Measurements from ENCODE around the gene SPTBN2.

DNA sequence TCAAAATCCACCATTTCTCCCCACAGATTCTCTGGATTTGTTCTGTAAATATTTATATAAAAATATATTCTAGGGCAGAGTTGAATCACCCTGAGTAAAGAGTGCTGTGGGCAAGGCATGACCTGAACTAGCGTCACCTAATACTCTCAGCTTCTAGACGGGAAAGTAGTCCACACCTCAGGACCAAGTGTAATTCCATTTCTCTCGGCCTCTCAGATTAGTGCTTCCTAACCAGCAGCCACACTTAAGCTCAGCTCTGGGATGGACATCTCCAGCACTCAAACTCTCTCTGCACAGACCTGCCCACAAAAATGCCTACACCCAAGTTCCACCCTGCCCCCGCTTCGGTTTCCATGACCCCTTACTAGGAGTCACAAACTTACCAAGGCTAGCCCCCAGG, 5.3 kb downstream of the SPTBN2 start:
- TF ChIP-seq, protein P1, sequence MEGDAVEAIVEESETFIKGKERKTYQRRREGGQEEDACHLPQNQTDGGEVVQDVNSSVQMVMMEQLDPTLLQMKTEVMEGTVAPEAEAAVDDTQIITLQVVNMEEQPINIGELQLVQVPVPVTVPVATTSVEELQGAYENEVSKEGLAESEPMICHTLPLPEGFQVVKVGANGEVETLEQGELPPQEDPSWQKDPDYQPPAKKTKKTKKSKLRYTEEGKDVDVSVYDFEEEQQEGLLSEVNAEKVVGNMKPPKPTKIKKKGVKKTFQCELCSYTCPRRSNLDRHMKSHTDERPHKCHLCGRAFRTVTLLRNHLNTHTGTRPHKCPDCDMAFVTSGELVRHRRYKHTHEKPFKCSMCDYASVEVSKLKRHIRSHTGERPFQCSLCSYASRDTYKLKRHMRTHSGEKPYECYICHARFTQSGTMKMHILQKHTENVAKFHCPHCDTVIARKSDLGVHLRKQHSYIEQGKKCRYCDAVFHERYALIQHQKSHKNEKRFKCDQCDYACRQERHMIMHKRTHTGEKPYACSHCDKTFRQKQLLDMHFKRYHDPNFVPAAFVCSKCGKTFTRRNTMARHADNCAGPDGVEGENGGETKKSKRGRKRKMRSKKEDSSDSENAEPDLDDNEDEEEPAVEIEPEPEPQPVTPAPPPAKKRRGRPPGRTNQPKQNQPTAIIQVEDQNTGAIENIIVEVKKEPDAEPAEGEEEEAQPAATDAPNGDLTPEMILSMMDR (IDR thresholded peaks at IDR 0.05), result no peak
- no peak for TF ChIP-seq POLR2AphosphoS5 (IDR thresholded peaks at IDR 0.05; ENCODE audit: insufficient read depth in 1 of 2, low read depth in 1 of 2)
- no peak for TF ChIP-seq POLR2A (IDR thresholded peaks at IDR 0.05)

Data from vagina (tissue), 2 donors.